MM.1S (cell line): ENCODE measurements around the gene MAP3K13.
A peak's percentile ranks its signal among the peaks of the same experiment; 100 is the strongest.

Experiments
- DNase-seq: peaks from one replicate; pipeline ENCODE4 v3.0.0-alpha.2; 2015
- H2AFZ ChIP-seq: fragments of 300-600 bp; sonication (generic); 2 replicates; pipeline ENCODE4 v1.6.0; 2016; ENCODE audit warnings: antibody characterized with exemption, low read length
- H3F3A ChIP-seq: fragments of 300-600 bp; sonication (generic); 2 replicates; pipeline ENCODE4 v1.6.1; 2016; ENCODE audit warnings: mild to moderate bottlenecking, antibody characterized with exemption, low read length, moderate library complexity, mixed read lengths; ENCODE audit not compliant: insufficient read depth
- H3K27ac ChIP-seq: fragments of 300-600 bp; sonication (generic); 2 replicates; pipeline ENCODE4 v1.5.1; 2016; ENCODE audit warnings: mild to moderate bottlenecking, low read length
- H3K27me3 ChIP-seq: fragments of 300-600 bp; sonication (generic); replicated peaks from 2 replicates; pipeline ENCODE4 v1.6.0; 2016; ENCODE audit warnings: low read length; ENCODE audit not compliant: insufficient read depth
- H3K36me3 ChIP-seq: fragments of 300-600 bp; sonication (generic); replicated peaks from 2 replicates; pipeline ENCODE4 v1.6.1; 2016; ENCODE audit warnings: mild to moderate bottlenecking, low read length, mixed read lengths; ENCODE audit not compliant: insufficient read depth
- H3K4me1 ChIP-seq: fragments of 300-600 bp; sonication (generic); 2 replicates; pipeline ENCODE4 v1.6.1; 2016; ENCODE audit warnings: low read length, mixed read lengths
- H3K4me2 ChIP-seq: fragments of 300-600 bp; sonication (generic); 2 replicates; pipeline ENCODE4 v1.6.0; 2016; ENCODE audit warnings: low read depth, low read length
- H3K4me3 ChIP-seq: fragments of 300-600 bp; sonication (generic); 2 replicates; pipeline ENCODE4 v1.5.1; 2016; ENCODE audit warnings: low read length, mixed read lengths
- H3K79me2 ChIP-seq: fragments of 300-600 bp; sonication (generic); 2 replicates; pipeline ENCODE4 v1.6.1; 2016; ENCODE audit warnings: mixed run types, low read length, mixed read lengths
- H3K9ac ChIP-seq: fragments of 300-600 bp; sonication (generic); 2 replicates; pipeline ENCODE4 v1.6.1; 2016; ENCODE audit warnings: low read length, mixed read lengths
- H3K9me2 ChIP-seq: fragments of 300-600 bp; sonication (generic); replicated peaks from 2 replicates; pipeline ENCODE4 v1.6.1; 2016; ENCODE audit warnings: mild to moderate bottlenecking, low read length, mixed read lengths; ENCODE audit not compliant: insufficient read depth
- H3K9me3 ChIP-seq: fragments of 300-600 bp; sonication (generic); replicated peaks from 2 replicates; pipeline ENCODE4 v1.6.1; 2016; ENCODE audit warnings: mild to moderate bottlenecking, low read length, mixed read lengths; ENCODE audit not compliant: insufficient read depth
- H4K20me1 ChIP-seq: fragments of 300-600 bp; sonication (generic); 2 replicates; pipeline ENCODE4 v1.6.1; 2016; ENCODE audit warnings: mild to moderate bottlenecking, low read length, moderate library complexity, mixed read lengths; ENCODE audit not compliant: insufficient read depth
- EZH2 ChIP-seq: fragments of 300-600 bp; sonication (generic); optimal IDR thresholded peaks from 2 replicates; pipeline ENCODE3; 2017; ENCODE audit warnings: low read depth, mild to moderate bottlenecking, antibody characterized with exemption, low read length, mixed read lengths
- EZH2phosphoT487 ChIP-seq: fragments of 300-600 bp; sonication (generic); IDR thresholded peaks from 2 replicates; pipeline ENCODE4 v1.6.1; 2018; ENCODE audit warnings: antibody characterized with exemption, low read length
- TF ChIP-seq, protein P1 (sequence below): fragments of 300-600 bp; sonication (generic); IDR thresholded peaks from 2 replicates; pipeline ENCODE4 v1.5.1; 2016; ENCODE audit warnings: antibody characterized with exemption, low read length, mixed read lengths

The MAP3K13 gene

DNA sequence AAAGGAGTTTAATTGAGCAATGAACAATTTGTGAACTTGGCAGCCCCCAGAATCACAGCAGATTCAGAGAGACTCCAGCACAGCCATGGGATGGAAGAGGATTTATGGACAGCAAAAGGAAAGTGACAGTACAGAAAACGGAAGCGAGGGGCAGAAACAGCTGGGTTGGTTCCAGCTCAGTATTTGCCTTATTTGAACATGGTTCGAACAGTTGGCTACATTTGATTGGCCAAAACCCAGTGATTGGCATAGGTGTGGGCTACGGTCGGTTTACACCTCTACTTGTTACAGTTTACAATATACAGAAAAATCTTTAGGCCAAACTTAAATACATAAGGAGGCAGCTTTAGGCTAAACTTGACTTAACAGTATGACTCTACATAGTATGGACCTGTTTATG lies 9.7 kb upstream of the MAP3K13 start:
- Histone ChIP-seq H3F3A (no peaks in the 10 kb centered on the region), H3K4me2 (no peak overlapping the region), H3K79me2 (no peaks in the 10 kb centered on the region), H3K9ac (no peak overlapping the region), H3K9me2 (no peaks in the 10 kb centered on the region), H4K20me1 (no peaks in the 10 kb centered on the region), H3K9me3 (no peaks in the 10 kb centered on the region), H3K4me1 (0 out of 2 replicates have a peak, but pooled peaks cover 3% of the 10 kb centered on the region), H3K27ac (no peak overlapping the region), H3K27me3 (no peaks in the 10 kb centered on the region), H2AFZ (no peak overlapping the region), H3K36me3 (no peaks in the 10 kb centered on the region), H3K4me3 (no peak overlapping the region)
- TF ChIP-seq, protein P1, sequence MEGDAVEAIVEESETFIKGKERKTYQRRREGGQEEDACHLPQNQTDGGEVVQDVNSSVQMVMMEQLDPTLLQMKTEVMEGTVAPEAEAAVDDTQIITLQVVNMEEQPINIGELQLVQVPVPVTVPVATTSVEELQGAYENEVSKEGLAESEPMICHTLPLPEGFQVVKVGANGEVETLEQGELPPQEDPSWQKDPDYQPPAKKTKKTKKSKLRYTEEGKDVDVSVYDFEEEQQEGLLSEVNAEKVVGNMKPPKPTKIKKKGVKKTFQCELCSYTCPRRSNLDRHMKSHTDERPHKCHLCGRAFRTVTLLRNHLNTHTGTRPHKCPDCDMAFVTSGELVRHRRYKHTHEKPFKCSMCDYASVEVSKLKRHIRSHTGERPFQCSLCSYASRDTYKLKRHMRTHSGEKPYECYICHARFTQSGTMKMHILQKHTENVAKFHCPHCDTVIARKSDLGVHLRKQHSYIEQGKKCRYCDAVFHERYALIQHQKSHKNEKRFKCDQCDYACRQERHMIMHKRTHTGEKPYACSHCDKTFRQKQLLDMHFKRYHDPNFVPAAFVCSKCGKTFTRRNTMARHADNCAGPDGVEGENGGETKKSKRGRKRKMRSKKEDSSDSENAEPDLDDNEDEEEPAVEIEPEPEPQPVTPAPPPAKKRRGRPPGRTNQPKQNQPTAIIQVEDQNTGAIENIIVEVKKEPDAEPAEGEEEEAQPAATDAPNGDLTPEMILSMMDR: no peak
- TF ChIP-seq EZH2phosphoT487 (no peak), EZH2 (no peak)
- no peak for DNase-seq

DNA sequence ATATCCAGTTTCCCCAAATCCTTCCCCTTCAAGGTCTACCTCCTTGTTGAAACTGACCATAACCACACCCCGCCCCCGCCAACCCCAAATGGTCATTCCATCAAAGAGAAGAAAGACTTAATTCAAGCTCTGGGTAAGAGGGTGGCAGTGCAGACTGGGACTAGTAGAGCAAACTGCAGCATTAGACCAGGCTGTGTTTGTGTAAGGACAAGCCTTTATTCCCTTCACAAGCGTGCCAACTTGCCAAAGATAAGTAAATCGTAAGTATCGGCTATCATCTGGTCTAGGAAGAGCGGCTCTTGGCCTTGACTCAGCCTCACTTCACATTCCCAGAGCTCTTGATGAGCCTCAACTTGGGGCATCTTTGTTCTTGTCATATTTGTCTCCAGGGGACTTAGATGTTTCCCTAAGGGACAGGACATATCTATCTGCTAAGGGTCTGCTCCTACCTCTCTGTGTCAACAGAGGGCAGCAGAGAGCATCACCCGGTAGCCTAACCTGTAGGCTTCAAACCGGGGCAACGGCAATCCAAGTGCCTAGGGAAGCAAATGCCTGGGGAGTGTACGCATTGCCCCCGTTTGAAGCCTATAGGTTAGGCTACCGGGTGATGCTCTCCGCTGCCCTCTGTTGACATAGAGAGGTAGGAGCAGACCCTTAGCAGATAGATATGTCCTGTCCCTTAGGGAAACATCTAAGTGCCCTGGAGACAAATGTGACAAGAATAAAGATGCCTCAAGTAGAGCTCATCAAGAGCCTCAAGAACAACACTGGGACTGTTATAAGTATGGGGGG lies 8.9 kb upstream of the MAP3K13 start:
- no peak overlapping the region for H3K4me2 ChIP-seq
- H3K27ac ChIP-seq: no peak overlapping the region
- no peak overlapping the region for H3K4me3 ChIP-seq
- H2AFZ ChIP-seq: no peak overlapping the region
- H3K36me3 ChIP-seq: no peaks in the 10 kb centered on the region
- no peaks in the 10 kb centered on the region for H3K9me2 ChIP-seq
- H3F3A ChIP-seq: no peaks in the 10 kb centered on the region
- no peaks in the 10 kb centered on the region for H4K20me1 ChIP-seq
- no peaks in the 10 kb centered on the region for H3K9me3 ChIP-seq
- no peak overlapping the region for H3K9ac ChIP-seq
- no peaks in the 10 kb centered on the region for H3K27me3 ChIP-seq
- peak; percentile 99 for DNase-seq
- TF ChIP-seq, protein P1: peak; percentile 84
- TF ChIP-seq EZH2: no peak
- TF ChIP-seq EZH2phosphoT487: no peak
- H3K4me1 ChIP-seq: 0 out of 2 replicates have a peak, but pooled peaks cover 3% of the 10 kb centered on the region
- no peaks in the 10 kb centered on the region for H3K79me2 ChIP-seq

DNA sequence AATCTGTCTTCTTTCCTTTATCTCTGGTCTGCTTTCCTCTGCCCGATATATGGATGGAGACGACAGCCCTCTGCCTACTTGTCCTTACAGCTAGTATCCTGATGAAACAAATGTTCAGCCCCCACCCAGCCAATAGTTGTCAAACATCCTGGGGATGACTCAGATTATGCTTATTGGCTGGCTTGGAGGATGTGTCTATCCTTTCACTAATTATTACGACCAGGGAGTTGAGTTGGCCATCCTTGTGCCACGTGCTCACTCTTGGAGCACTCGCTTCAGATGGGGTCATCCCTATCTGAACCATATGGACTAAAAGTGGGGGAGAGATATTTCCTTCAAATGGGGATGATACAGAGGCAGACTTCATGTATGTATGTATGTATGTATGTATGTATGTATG lies 6.4 kb upstream of the MAP3K13 start:
- H3K4me3 ChIP-seq: no peak overlapping the region
- DNase-seq: no peak
- no peaks in the 10 kb centered on the region for H3K9me3 ChIP-seq
- no peak overlapping the region for H3K4me2 ChIP-seq
- no peaks in the 10 kb centered on the region for H3F3A ChIP-seq
- H3K9me2 ChIP-seq: no peaks in the 10 kb centered on the region
- no peaks in the 10 kb centered on the region for H4K20me1 ChIP-seq
- H3K79me2 ChIP-seq: no peaks in the 10 kb centered on the region
- H3K27me3 ChIP-seq: no peaks in the 10 kb centered on the region
- no peak overlapping the region for H2AFZ ChIP-seq
- no peak overlapping the region for H3K27ac ChIP-seq
- TF ChIP-seq EZH2phosphoT487 (no peak), EZH2 (no peak)
- TF ChIP-seq, protein P1: no peak
- H3K9ac ChIP-seq: no peak overlapping the region
- H3K36me3 ChIP-seq: no peaks in the 10 kb centered on the region
- H3K4me1 ChIP-seq: 0 out of 2 replicates have a peak, but pooled peaks cover 3% of the 10 kb centered on the region
